T-cell (primary cell): ENCODE measurements around the gene SHANK1. TPM values are rescaled to one million over a fixed set of nuclear protein-coding genes. Genes with fewer than 3 reads are reported as not detected.

Experiments
- ATAC-seq, 4 experiments: fragments of 200-7000 bp in 3 of 4; fragments of 150-1000 bp in 1 of 4; cut with Tn5 transposase; replicated peaks in 1 of 4; 1 replicate in 3 of 4; 2 replicates in 1 of 4; pipeline ENCODE4 v1.10.0; 2021; ENCODE audit warnings: moderate library complexity in 3 of 4, mild to moderate bottlenecking in 2 of 4, moderate number of reproducible peaks in 1 of 4
- CTCF ChIA-PET, 2 donors: fragments of 300-600 bp; sonication (Branson Sonifier 250); formaldehyde crosslinking; loops; one replicate each; lab custom pipeline; 2022; ENCODE audit warnings: antibody characterized with exemption in 2 of 2; lab: Charles Lee
- POLR2A ChIA-PET, 2 donors: fragments of 300-600 bp; sonication (Branson Sonifier 250); formaldehyde crosslinking; loops; one replicate each; lab custom pipeline; 2022; ENCODE audit warnings: antibody characterized with exemption in 2 of 2; lab: Charles Lee
- DNase-seq, 35 experiments: peaks; one replicate each; pipeline versions ENCODE4 v3.0.0 to v3.0.0-alpha.2; 2013 to 2023
- H3K27ac ChIP-seq: one replicate; pipeline ENCODE4 v1.5.1; 2013; ENCODE audit warnings: low read length
- H3K27me3 ChIP-seq, 2 experiments: replicated peaks in 1 of 2; 1 replicate in 1 of 2; 2 replicates in 1 of 2; pipeline versions ENCODE4 v1.6.1 to v1.7.0; 2013; ENCODE audit warnings: low read length in 1 of 2, mixed read lengths in 1 of 2; ENCODE audit not compliant: control insufficient read depth in 2 of 2, insufficient read depth in 2 of 2; ENCODE audit errors: extremely low read depth in 1 of 2
- H3K36me3 ChIP-seq, 2 donors: 1 replicate in 1 of 2; 2 replicates in 1 of 2; pipeline versions ENCODE4 v1.6.1 to v1.7.0; 2013; ENCODE audit warnings: low read length in 1 of 2; ENCODE audit not compliant: control insufficient read depth in 2 of 2, insufficient read depth in 1 of 2; ENCODE audit errors: extremely low read depth in 1 of 2
- H3K4me1 ChIP-seq, 2 experiments: 1 replicate in 1 of 2; 2 replicates in 1 of 2; pipeline versions ENCODE4 v1.6.1 to v1.7.0; 2013; ENCODE audit warnings: low read length in 2 of 2, mixed read lengths in 1 of 2; ENCODE audit not compliant: insufficient read depth in 2 of 2, control insufficient read depth in 1 of 2; ENCODE audit errors: extremely low read depth in 1 of 2
- H3K4me3 ChIP-seq, 2 donors: 1 replicate in 1 of 2; 2 replicates in 1 of 2; pipeline versions ENCODE4 v1.5.1 to v1.7.0; 2013; ENCODE audit warnings: mild to moderate bottlenecking in 2 of 2, low read length in 1 of 2, moderate library complexity in 1 of 2; ENCODE audit not compliant: control insufficient read depth in 1 of 2; ENCODE audit errors: extremely low read depth in 1 of 2
- H3K9me3 ChIP-seq: 2 replicates; pipeline ENCODE4 v1.7.0; 2013
- H3K27ac Mint-ChIP-seq, 2 donors: one replicate each; pipeline ENCODE4 v1.8.0; 2020 to 2021; ENCODE audit warnings: mild to moderate bottlenecking in 2 of 2, mixed read lengths in 2 of 2
- H3K27me3 Mint-ChIP-seq, 2 donors: one replicate each; pipeline ENCODE4 v1.8.0; 2021 to 2022; ENCODE audit warnings: mixed read lengths in 2 of 2
- H3K36me3 Mint-ChIP-seq: one replicate; pipeline ENCODE4 v1.8.0; 2021; ENCODE audit warnings: mixed read lengths
- H3K4me1 Mint-ChIP-seq, 3 donors: one replicate each; pipeline ENCODE4 v1.8.0; 2020 to 2022; ENCODE audit warnings: mixed read lengths in 3 of 3, mild to moderate bottlenecking in 1 of 3
- H3K4me3 Mint-ChIP-seq, 3 donors: one replicate each; pipeline ENCODE4 v1.8.0; 2020 to 2022; ENCODE audit warnings: mild to moderate bottlenecking in 3 of 3, mixed read lengths in 3 of 3, moderate library complexity in 3 of 3
- H3K9me3 Mint-ChIP-seq, 3 donors: one replicate each; pipeline ENCODE4 v1.8.0; 2020 to 2022; ENCODE audit warnings: mixed read lengths in 3 of 3
- WGBS: methylation state at CpG from one replicate; pipeline ENCODE4 v1.1.5; 2013; ENCODE audit warnings: missing lambda C conversion rate; ENCODE audit not compliant: insufficient coverage; 5-methylcytosine and 5-hydroxymethylcytosine counted together
- total RNA-seq, 35 experiments: library from RNA in 6 of 35; stranded (reverse) in 6 of 35; fragments of 120-200 nt in 1 of 35; gene quantifications; one replicate each; pipeline versions ENCODE4 v1.2.1 to v1.2.4 and lab custom pipeline; 2013 to 2026

SHANK1 gene
- total RNA-seq, 5 donors from 2014 or later (not counting 1 experiment from before 2014, with no cell fraction given): 0.06 to 3.3 (median 0.36) TPM

GRCh38 chr19:50695251-50696093 is 24.1 kb downstream of the SHANK1 start:
- H3K4me1 Mint-ChIP-seq: no peaks in the 10 kb centered on the region
- CTCF ChIA-PET: no interaction called here
- POLR2A ChIA-PET: no interaction called here
- H3K27me3 ChIP-seq: peaks cover 4 to 78% of the 10 kb centered on the region in 2 experiments
- 5% methylated on average over 45 of the region's 81 CpGs for WGBS
- H3K27ac ChIP-seq: no peak overlapping the region
- no peaks in the 10 kb centered on the region for H3K4me1 ChIP-seq
- H3K27me3 Mint-ChIP-seq: peaks cover 62 to 71% of the 10 kb centered on the region in 2 donors
- H3K4me3 Mint-ChIP-seq: peak overlapping the region in 1 of 3 donors; percentile 12
- no peaks in the 10 kb centered on the region for H3K9me3 ChIP-seq
- no peaks in the 10 kb centered on the region for H3K36me3 Mint-ChIP-seq
- ATAC-seq (peak in 2 of 4 experiments; percentile 35 to 53), DNase-seq (peak in 10 of 35 experiments; percentile 11 to 50 (median 26))
- H3K36me3 ChIP-seq: no peaks in the 10 kb centered on the region
- H3K4me3 ChIP-seq: no peak overlapping the region
- H3K27ac Mint-ChIP-seq: no peak overlapping the region
- peaks cover 0 to 3% (median 0%) of the 10 kb centered on the region in 3 donors for H3K9me3 Mint-ChIP-seq

GRCh38 chr19:50694815-50695145 is 24.8 kb downstream of the SHANK1 start:
- H3K27ac Mint-ChIP-seq: no peak overlapping the region
- CTCF ChIA-PET: no interaction called here
- Histone ChIP-seq H3K27me3 (peaks cover 4 to 74% of the 10 kb centered on the region in 2 experiments), H3K9me3 (no peaks in the 10 kb centered on the region), H3K4me3 (no peak overlapping the region), H3K36me3 (no peaks in the 10 kb centered on the region), H3K4me1 (no peaks in the 10 kb centered on the region), H3K27ac (no peak overlapping the region)
- no peaks in the 10 kb centered on the region for H3K4me1 Mint-ChIP-seq
- peaks cover 0 to 3% (median 0%) of the 10 kb centered on the region in 3 donors for H3K9me3 Mint-ChIP-seq
- DNase-seq (no peak), ATAC-seq (no peak)
- POLR2A ChIA-PET: no interaction called here
- no peaks in the 10 kb centered on the region for H3K36me3 Mint-ChIP-seq
- 5% methylated on average over 39 of the region's 51 CpGs for WGBS
- no peak overlapping the region for H3K4me3 Mint-ChIP-seq
- peaks cover 62 to 70% of the 10 kb centered on the region in 2 donors for H3K27me3 Mint-ChIP-seq

- H3K27me3 ChIP-seq: peaks cover 4 to 70% of the 10 kb centered on the region in 2 experiments
- no peaks in the 10 kb centered on the region for H3K36me3 Mint-ChIP-seq
- H3K4me3 ChIP-seq: no peak overlapping the region
- peaks cover 0 to 3% (median 0%) of the 10 kb centered on the region in 3 donors for H3K9me3 Mint-ChIP-seq
- H3K4me1 Mint-ChIP-seq: no peaks in the 10 kb centered on the region
- H3K27ac Mint-ChIP-seq: no peak overlapping the region
- no peak overlapping the region for H3K4me3 Mint-ChIP-seq
- 12% methylated on average over 18 of the region's 23 CpGs for WGBS
- ATAC-seq: no peak
- no peaks in the 10 kb centered on the region for H3K9me3 ChIP-seq
- POLR2A ChIA-PET: no interaction called here
- H3K27ac ChIP-seq: no peak overlapping the region
- H3K27me3 Mint-ChIP-seq: peaks cover 56 to 72% of the 10 kb centered on the region in 2 donors
- no peak for DNase-seq
- no peaks in the 10 kb centered on the region for H3K4me1 ChIP-seq
- CTCF ChIA-PET: no interaction called here
- H3K36me3 ChIP-seq: no peaks in the 10 kb centered on the region
These were observed 26.3 kb downstream of the SHANK1 start for GRCh38 chr19:50693064-50693975.

GRCh38 chr19:50690439-50690838 is 29.2 kb downstream of the SHANK1 start:
- H3K36me3 ChIP-seq: no peaks in the 10 kb centered on the region
- Mint-ChIP-seq H3K27me3 (peaks cover 51 to 62% of the 10 kb centered on the region in 2 donors), H3K27ac (no peak overlapping the region), H3K4me3 (no peak overlapping the region), H3K4me1 (peaks cover 0 to 7% (median 0%) of the 10 kb centered on the region in 3 donors), H3K9me3 (no peaks in the 10 kb centered on the region), H3K36me3 (no peaks in the 10 kb centered on the region)
- H3K27me3 ChIP-seq: peaks cover 6 to 75% of the 10 kb centered on the region in 2 experiments
- H3K4me3 ChIP-seq: no peak overlapping the region
- ATAC-seq (no peak), DNase-seq (no peak)
- no peaks in the 10 kb centered on the region for H3K9me3 ChIP-seq
- whole genome bisulfite sequencing: 76% methylated on average over 7 of the region's 7 CpGs
- no peak overlapping the region for H3K27ac ChIP-seq
- H3K4me1 ChIP-seq: no peaks in the 10 kb centered on the region
- CTCF ChIA-PET: no interaction called here
- POLR2A ChIA-PET: no interaction called here

- no peak overlapping the region for H3K4me3 Mint-ChIP-seq
- no peaks in the 10 kb centered on the region for H3K4me1 ChIP-seq
- DNase-seq: no peak
- ChIA-PET CTCF (interaction anchor here in 1 of 2 donors (0.6 kb wide), 1 partner anchor 235 kb away, joined by 3 read pairs; no protein-coding TSS in a partner anchor), POLR2A (interaction anchor here in 1 of 2 donors (0.7 kb wide), 1 partner anchor 210 kb away, joined by 3 read pairs; no protein-coding TSS in a partner anchor)
- no peaks in the 10 kb centered on the region for H3K9me3 Mint-ChIP-seq
- no peaks in the 10 kb centered on the region for H3K9me3 ChIP-seq
- H3K27me3 Mint-ChIP-seq: peaks cover 55 to 68% of the 10 kb centered on the region in 2 donors
- H3K27ac Mint-ChIP-seq: no peak overlapping the region
- 71% methylated on average over 6 of the region's 19 CpGs for WGBS
- H3K27ac ChIP-seq: no peak overlapping the region
- H3K36me3 ChIP-seq: no peaks in the 10 kb centered on the region
- H3K4me3 ChIP-seq: no peak overlapping the region
- H3K27me3 ChIP-seq: peaks cover 6 to 72% of the 10 kb centered on the region in 2 experiments
- H3K4me1 Mint-ChIP-seq: peaks cover 0 to 7% (median 0%) of the 10 kb centered on the region in 3 donors
- no peak for ATAC-seq
- H3K36me3 Mint-ChIP-seq: no peaks in the 10 kb centered on the region
These were observed 30.8 kb downstream of the SHANK1 start for GRCh38 chr19:50688766-50689165.
